ENCODE measurements around the gene LATS2.

The LATS2 gene

DNA sequence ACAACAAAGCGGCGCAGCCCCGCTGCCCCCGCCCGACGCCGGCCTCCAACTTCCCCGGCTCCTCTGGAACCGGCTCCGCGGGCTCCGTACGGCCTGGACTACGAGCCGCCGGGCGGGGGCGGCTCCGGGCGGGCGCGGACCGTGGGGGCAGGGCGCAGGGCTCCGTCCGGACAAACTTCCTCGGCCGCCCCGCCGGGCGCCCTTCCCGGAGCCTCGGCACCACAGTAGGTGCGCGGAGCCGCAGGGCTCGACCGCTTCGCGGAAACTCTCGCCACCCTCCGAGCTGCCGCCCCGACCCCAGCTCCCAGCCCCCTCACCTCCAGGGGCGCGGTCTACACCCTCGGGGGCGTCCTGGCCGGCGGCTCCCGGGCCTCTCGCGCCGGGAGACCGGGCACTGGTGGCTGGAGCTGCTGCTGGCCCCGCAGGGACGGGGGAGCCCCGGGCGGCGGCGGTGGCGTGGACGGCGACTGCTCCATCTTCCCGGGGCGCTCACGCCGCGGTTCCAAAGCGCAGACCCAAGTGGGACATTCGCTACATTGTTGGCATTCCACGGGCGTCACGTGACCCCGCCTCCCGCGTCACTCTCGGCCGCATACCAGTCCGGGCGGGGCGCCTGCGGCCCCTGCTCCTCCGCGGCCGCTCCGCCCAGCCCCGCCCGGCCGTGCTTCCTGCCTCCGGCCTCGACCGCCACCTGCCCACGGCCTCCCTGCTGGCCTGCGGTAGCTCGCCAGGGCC, at the start of gene LATS2:
LATS2 (minus strand) TSS at position 558 of the 735 bp plus-strand sequence. CDS start 15,560 bp downstream, outside the sequence.
- peak; percentile 58 for DNase-seq

- no peak for DNase-seq
These were observed 47.8 kb upstream of the LATS2 start for GRCh38 chr13:21109168-21109567.

- no peak for DNase-seq
These were observed 44.7 kb upstream of the LATS2 start for GRCh38 chr13:21106089-21106488.

- DNase-seq = no peak
These were observed 43.0 kb upstream of the LATS2 start for GRCh38 chr13:21104199-21105019.

DNA sequence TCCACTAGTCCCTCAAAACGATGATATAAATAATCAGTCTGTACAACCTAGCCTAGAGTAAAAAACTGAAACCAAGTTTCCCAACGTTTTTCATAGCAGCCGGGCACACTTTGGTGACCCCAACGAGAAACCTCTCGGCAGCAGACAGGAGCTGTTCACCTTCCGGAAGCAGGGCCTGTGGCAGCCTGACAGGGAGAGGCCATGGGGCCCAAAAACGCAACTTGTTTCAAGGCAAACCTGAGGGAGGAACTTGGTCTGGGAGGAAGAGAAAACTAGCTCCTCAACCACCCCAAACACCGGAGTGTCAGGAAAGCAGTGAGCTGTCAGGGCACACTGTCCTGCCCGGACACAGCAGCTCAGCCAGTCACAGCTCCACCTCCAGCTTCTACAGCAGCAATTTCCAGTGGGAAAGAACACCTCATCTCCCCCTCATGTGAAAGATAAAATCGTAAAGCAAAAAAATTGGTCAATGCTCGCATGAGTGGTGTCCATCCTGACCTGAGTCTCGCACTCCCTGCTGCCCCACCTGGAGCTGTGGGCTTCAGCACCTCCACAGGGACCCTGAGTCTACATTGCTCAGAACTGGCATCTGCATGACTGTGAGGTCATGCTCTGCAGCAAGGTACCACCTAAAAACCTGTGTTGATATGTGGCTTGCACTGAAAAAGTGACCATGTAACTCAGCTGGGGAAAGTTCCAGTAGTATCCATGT, 40.6 kb upstream of the LATS2 start:
- no peak for DNase-seq

DNA sequence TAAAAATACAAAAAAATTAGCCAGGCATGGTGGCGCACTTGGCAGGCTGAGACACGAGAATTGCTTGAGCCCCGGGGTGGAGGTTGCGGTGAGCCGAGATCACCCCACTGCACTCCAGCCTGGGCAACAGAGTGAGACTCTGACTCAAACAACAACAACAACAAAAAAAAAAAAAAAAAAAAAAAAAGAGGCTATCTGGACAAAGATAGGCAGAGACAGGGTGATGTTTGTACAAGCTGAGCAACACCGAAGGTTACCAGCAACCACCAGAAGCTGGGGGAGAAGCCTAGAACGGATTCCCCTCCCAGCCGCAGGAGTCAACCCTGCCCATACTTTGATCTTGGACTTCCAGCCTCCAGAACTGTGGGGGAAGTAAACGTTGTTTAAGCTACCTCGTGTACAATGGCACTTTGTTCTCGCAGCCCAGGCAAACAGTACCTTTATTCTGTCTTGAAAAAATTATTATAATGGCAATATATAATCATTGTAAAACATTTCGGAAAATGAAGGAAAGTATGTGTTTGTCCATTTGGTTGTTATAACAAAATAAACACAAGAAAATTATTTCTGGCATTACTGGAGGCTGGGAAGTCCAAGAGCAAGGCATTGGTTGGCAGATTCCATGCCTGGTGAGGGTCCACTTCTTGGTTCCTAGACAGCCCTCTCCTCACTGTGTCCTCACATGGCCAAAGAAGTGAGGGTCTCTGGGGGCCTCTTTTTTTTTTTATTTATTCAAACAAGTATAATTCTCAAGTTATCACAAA, 39.8 kb upstream of the LATS2 start:
- no peak for DNase-seq

GRCh38 chr13:21100211-21100610, 38.8 kb upstream of the LATS2 start:
- no peak for DNase-seq

- DNase-seq = no peak
These were observed 33.9 kb upstream of the LATS2 start for GRCh38 chr13:21095311-21095710.

DNA sequence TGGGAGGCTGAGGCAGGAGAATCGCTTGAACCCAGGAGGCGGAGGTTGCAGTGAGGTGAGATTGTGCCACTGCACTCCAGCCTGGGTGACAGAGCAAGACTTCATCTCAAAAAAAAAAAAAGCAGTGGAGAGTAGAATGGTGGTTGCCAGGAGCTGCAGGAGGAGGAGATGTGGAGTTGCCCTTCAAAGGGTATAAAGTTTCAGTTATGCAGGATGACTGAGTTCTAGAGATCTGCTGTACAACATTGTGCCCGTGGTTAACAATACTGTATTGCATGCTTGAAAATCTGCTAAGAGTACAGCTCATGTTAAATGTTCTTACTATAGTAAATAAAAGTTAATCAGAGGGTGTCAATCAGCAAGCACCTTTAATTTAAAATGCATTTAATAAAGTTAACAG, 28.4 kb upstream of the LATS2 start:
- DNase-seq = no peak

DNA sequence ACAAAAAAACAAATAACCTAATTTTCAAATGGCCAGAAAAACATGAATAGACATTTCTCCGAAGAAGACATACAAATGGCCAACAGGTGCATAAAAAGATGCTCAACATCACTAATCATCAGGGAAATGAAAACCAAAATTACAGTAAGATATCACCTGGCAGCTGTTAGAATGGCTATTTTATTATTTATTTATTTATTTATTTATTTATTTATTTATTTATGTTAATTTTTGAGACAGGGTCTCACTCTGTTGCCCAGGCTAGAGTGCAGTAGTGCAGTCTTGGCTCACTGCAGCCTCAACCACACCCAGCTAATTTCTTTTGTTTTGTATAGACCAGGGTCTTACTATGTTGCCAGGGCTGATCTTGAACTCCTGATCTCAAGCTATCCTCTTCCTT, 27.1 kb upstream of the LATS2 start:
- DNase-seq = no peak

DNA sequence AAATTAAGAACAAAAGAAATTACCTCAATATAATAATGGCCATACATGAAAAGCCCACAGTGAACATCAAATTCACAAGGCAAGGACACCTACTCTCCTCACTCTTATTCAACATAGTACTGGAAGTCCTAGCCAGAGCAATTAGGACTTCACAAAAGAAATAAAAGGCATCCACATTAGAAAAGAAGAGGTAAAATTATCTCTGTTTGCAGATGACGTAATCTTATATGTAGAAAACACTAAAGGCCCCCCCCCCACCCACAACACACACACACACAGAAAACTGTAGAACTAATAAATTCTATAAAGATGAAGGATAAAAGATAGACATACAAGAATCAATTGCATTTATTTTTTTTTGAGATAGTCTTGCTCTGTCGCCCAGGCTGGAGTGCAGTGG, 25.5 kb upstream of the LATS2 start:
- DNase-seq = no peak

DNA sequence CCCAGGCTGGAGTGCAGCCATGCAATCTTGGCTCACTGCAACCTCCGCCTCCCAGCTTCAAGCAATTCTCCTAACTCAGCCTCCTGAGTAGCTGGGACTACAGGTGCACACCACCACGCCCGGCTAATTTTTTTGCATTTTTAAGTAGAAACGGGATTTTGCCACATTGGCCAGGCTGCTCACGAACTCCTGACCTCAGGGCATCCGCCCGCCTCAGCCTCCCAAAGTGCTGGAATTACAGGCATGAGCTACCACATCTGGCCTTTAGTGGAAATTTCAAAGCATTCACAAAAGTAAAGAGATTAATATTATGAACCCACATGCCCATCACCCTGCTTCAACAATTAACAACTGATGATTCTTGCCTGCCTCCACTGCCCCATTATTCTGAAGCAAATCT, 20.5 kb upstream of the LATS2 start:
- DNase-seq = no peak

DNA sequence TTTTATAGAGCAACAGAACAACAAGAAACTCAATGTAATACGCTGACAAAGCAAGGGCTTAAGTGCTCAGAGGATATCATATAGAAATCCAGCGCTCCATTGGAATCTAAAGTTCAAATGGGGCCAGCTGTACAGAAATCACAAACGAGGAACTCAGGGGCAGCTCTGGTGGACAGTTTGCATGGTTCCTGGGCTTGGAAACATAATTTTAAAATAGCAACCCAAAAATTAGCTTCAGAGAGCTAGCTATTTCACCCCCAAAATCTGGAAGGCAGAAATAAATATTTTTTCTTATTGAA, 19.2 kb upstream of the LATS2 start:
- no peak for DNase-seq

DNA sequence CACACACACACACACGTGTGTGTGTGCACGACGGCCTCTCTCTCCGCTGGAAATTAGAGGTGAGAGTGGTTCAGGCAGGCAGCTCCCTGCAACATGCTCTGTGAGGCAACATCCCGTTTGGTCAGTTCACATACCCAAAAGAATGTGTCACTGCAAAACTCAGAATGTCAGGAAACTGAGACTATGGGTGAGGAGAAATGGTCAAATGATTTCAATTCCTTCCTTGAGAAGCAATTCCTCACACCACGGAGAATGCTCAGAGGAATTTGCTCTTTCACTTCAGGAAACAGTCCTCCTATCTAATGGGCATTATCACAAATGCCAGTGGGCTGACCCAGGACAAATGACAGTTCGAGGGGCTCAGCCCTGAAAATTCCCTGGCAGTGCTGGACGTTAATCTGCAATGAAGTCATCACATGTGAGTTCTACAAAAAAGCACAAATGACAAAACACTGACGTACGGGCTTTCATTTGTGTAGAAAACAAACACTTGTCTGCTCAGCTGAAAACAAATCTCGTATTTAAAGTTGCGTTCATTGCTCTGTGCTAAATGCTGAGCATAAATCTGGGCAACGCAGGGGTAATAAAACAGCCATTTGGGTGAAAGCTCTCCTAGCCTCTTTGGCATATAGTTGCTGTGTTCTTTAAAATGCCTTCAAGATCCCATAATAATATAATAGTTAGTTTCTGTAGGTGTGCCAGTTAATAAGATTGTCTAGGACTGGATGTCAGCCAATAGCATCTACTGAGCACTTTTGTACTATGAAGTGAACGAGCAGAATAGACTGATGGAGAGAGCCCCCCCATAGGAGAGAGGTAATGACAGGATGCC, 18.6 kb upstream of the LATS2 start:
- DNase-seq = no peak

GRCh38 chr13:21079221-21079620, 17.8 kb upstream of the LATS2 start:
- no peak for DNase-seq

GRCh38 chr13:21078501-21078900, 17.1 kb upstream of the LATS2 start:
- DNase-seq = no peak

DNA sequence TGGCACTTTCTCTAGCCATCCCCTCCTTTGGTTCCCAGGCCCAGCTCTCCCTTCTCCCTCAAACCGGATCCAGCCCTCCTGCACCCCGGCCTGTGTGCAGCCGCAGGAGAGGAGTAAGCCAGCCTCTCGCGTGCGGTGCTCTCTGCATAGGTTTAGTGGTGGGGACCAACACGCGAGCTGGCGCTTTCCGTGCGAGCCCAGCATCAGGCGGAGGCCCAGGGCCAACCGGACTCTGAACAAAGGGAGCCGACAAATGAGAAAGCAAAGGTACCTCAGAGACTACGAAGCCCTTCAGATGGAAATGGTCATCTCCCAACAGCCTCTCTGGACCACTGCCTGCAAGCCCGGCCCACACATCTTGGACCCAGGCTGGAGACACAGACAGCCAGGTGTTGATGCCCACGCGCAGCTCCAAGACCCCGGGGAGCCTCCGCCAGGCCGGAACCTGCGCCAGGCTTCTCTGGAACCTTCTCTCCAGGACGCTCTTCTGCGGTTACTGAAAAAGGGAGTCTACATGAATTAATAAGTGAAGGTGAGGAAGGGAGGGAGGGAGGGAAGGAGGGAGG, 16.5 kb upstream of the LATS2 start:
- DNase-seq = no peak

GRCh38 chr13:21077076-21077787, 15.8 kb upstream of the LATS2 start:
- no peak for DNase-seq

- DNase-seq = no peak
These were observed 14.9 kb upstream of the LATS2 start for GRCh38 chr13:21076253-21076652.

DNA sequence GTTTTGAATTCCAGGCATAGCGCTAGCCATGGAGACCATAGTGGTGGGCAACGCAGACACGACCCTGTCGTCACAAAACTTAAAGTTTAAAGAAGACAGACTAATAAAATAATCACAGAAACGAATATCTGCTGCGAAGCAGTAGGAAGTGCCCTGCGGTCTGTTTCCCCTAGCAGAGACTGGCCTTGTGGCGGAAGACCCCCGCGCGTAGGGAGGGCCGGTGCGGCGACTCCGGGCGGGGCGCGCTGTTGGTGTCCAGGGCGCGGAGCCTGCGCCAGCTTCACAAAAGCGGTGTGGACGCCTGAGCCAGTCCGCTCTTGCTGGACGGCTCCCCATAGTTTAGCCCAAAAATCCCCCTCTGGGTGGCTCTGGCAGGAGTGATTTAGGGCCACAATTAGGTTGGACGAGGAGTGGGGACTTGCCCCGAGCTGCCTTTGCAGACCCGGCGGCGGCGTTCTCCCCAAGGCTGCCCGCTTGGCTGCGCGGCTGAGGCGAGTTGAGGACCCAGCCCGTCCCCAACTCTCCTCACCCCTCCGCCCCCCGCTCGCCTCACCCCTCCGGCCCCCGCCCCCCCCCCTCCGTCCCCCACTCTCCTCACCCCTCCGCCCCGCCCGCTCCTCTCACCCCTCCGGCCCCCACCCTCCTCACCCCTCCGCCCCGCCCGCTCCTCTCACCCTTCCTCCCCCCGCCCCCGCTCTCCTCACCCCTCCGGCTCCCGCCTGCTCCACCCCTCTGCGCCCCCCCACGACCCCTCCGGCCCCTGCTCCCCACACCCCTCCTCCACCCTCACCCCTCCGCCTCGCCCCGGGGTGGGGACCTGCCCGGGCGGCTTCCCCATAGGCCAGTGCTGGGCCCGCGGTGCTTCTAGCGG, 14.2 kb upstream of the LATS2 start:
- peak; percentile 32 for DNase-seq

All from CD4-positive, alpha-beta T cell treated with Interleukin-21 for 1 hour (primary cell).